MM.1S (cell line): ENCODE results near the gene SLC38A8.

ENCODE experiments used
- EZH2 ChIP-seq: fragments of 300-600 bp; sonication (generic); optimal IDR thresholded peaks from 2 replicates; pipeline ENCODE3; 2017; ENCODE audit warnings: low read depth, mild to moderate bottlenecking, antibody characterized with exemption, low read length, mixed read lengths
- TF ChIP-seq, protein P1 (sequence below): fragments of 300-600 bp; sonication (generic); IDR thresholded peaks from 2 replicates; pipeline ENCODE4 v1.5.1; 2016; ENCODE audit warnings: antibody characterized with exemption, low read length, mixed read lengths

DNA sequence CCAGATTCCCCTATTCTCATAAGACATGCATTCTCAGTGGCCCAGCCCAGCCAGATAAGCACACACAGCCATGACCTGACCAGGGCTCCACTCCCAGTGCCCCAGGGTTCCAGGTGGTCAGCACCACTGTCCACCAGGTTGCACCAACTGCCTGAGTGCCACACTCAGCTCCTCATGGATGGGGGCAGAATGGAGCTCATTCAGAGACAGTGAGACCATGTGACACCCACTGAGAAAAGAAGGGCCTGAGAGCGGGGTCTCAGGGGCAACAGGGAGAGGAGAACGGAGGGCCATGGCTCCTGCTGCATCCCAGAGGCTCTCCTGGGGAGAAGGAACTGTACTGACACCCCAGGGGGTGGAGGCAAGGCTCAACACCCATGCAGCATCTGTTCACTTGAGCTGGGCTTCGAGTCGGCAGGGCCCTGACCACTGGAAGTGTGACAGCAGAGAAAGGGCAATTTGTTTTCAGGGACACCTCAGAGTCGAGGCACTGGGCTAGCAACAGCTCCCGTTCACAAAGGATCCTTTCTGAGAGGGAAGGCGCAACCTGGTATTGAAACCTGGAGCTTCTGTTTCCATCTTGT, 18.7 kb upstream of the SLC38A8 start:
- TF ChIP-seq, protein P1, sequence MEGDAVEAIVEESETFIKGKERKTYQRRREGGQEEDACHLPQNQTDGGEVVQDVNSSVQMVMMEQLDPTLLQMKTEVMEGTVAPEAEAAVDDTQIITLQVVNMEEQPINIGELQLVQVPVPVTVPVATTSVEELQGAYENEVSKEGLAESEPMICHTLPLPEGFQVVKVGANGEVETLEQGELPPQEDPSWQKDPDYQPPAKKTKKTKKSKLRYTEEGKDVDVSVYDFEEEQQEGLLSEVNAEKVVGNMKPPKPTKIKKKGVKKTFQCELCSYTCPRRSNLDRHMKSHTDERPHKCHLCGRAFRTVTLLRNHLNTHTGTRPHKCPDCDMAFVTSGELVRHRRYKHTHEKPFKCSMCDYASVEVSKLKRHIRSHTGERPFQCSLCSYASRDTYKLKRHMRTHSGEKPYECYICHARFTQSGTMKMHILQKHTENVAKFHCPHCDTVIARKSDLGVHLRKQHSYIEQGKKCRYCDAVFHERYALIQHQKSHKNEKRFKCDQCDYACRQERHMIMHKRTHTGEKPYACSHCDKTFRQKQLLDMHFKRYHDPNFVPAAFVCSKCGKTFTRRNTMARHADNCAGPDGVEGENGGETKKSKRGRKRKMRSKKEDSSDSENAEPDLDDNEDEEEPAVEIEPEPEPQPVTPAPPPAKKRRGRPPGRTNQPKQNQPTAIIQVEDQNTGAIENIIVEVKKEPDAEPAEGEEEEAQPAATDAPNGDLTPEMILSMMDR, result no peak
- no peak for TF ChIP-seq EZH2
